ENCODE data around the gene ATAD3C. TPM values are rescaled to one million over a fixed set of nuclear protein-coding genes. Genes with fewer than 3 reads are reported as not detected.
"Not testable (repeated sequence)": the region's sequence is repeated elsewhere in the genome, so short reads cannot be mapped to it uniquely, and the experiment has no call there.

The ATAD3C gene
- total RNA-seq, 1 donor from 2014 or later: 2.4 TPM

DNA sequence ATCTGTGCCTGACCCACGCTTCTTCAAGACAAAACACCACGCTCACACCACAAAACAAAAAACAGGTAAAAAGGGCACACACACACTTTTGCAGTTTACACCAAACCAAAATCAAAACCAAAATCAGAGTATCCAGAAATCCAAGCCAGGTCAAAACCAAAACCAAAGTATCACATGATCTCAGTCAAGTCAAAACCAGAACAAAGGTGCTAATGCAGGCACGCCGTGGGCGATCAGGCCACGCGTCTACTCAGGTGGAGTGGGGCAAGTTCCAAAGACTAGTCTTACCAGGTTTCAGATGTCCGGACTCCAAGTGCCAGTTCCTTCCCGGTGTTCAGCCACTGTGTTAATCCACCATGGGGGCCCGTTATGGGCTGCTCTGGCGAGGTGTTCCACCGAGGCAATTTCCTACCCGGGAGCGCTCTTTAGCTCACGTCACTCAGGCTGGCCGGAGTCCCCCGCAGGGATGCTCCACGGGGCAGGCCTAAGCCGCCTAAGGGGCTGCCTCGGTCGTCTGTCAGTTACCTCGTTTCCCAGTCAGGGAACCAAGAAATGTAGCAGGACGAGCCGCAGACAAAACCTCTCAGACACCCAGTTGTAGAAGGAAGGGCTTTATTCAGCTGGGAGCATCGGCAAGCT, 31.5 kb upstream of the ATAD3C start:
- ATAC-seq; intact Hi-C loops (cut with DNase I); DNase-seq (ENCODE audit: low spot score): not testable (repeated sequence)

DNA sequence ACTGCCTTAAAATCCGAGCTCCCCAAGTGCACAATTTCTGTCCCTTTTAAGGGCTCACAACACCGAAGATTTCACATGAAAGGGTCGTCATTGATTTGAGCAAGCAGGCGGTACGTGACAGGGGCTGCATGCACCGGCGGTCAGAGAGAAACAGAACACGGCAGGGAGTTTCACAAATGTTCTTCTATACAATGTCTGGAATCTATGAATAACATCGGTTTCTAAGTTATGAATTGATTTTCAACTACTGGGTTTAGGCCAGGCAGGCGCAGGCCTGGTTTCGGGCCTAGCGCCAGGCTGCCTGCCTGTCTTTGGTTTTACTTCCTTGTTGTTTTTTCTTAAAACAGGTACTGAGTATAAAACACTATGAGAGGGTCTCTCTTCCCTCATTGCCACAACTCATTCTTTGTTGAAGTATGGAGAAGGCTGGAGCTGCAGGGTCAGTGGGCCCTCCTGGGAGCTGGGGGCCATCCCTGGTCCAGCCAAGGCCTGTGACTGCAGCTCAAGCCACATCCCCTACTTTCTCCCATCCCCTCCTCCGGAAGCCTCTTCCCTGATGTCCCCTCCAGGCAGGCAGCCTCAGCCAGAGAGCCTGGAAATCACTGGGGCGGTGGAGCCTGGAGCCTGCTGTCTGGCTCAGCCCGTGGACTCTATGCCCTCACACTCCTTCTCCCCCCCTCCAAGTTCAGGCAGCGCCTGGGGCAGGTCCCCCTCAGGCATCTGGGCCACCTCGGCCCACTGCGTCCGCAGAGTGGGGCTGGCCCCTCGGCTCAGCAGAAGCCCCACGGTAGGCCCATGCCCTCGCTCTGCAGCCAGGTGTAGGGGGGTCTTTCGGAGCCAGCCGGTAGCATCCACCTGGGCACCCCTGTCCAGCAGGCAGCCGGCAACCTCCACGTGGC, 30.8 kb upstream of the ATAD3C start:
- ATAC-seq (no peak), DNase-seq (ENCODE audit: low spot score) (no peak)
- intact Hi-C loops (cut with DNase I): no loop called here

DNA sequence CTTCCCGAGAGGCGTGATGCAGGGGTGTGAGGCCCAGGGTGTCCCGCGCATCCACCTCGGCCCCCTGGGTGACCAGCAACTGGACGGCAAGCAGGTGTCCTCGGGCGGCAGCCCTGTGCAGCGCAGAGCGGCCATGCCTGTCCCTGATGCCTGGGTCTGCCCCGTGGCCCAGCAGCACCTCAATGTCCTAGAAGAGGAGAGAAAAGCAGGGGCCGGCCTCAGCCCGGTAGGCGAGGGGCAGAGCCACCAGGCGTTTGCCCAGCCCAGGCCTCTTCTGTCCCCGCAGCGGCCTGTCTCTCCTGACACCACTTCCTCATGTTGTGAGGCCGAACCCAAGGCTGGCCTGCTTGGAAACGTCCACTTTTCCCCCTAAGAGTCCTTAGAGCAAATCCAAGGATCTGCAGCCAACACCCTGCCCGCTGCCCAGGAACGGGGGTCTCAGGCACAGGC, 30.1 kb upstream of the ATAD3C start:
- ATAC-seq (peak; percentile 30), DNase-seq (ENCODE audit: low spot score) (no peak)
- intact Hi-C loops (cut with DNase I): no loop called here

DNA sequence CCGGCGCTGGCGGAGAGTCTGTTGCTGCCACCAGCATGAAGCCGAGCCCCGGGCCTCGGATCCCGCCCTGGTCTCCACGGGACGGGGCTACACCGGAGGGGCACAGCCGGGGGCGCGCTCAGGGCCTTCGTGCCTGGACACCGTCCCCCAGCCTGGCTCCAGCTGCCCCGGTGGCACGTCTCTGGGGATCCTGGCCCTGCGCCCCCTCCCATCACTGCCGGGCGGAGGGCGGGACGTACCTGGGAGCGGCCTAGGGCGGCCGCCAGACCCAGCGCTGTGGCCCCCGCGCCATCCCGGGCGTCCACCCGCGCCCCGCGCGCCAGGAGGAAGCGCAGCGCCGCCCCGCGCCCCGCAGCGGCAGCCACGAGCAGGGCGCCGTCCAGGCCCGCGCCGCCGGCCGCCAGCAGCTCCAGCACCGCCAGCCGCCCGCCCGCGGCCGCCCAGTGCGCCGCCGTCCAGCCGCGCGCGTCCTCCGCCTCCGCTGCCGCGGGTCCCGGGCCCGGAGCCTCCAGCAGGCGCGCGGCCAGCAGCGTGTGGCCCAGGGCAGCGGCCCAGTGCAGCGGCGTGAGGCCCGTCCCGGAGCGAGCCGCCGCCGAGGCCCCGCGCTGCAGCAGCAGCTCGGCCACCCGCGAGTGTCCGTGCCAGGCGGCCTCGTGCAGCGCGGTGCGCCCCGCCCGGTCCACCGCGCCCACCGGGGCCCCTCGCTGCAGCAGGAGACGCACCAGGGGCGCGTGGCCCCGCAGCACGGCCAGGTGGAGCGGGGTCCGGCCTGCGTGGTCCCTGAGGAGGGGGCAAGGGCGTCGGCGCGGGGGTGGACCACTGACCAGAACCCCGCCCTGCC, 29.5 kb upstream of the ATAD3C start:
- peak; percentile 51 for ATAC-seq
- peak; percentile 64 for DNase-seq (ENCODE audit: low spot score)
- intact Hi-C loops (cut with DNase I): no loop called here

DNA sequence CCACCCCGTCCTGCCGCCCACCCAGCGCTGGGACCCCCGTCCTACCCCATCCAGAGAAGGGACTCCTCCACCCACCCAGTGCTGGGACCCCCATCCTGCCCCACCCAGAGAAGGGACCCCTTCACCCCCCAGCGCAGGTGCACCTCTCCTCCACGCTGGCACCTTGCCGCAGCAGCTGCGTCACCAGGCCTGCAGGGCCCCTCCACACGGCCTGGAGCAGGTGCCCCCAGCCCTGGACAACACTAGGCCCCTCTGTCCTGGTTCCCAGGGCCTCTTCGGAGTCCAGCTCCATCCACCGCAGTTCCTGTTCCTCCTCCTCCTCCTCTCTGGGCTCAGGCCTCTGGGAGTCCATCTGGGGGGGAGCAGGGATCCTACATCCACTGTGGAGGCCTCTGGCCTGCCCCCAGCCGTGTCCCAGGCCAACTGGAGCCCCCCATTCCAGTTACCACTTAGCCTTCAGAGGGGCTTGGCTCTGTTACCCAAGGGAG, 28.8 kb upstream of the ATAD3C start:
- ATAC-seq: peak; percentile 20
- no peak for DNase-seq (ENCODE audit: low spot score)
- intact Hi-C loops (cut with DNase I): no loop called here

DNA sequence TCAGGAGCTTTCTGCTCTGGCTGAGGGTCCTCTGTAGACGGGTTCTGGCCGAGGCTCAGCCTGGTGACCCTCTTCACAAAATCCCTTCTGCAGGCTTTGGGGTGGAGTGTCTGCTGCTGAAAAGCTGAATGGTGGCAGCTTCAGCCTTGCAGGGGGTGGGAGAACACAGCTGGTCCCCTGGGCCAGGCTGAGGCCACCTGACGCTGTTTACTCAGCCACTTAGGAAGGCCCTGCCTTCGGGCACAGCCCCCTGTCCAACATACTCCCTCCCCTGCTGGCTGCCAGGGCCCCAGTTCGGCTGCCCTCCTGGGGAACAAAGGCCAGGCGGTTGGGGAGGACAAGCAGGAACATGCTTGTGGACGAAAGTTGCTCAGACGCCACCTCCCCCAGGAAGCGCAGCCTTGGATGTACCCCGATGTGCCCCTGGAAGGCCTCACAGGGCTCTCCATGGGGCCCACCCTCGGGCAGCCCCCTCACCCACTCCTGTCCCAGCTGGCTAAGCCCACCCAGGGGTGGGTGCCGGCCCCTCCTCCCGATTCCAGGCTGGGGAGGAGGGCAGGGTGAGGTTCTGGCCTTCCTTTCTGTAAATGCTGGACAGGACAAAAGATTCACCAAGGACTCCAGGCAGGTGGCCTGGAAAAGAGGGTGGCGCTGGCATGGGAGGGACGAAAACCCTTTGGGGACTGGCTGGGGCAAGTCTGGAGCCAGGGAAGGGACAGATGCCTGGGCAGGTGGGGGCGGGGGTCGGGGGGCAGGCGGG, 28.2 kb upstream of the ATAD3C start, which contains the start of gene ANKRD65:
Gene ANKRD65, minus strand, starts transcription at position 130 of the 760 bp plus-strand sequence. CDS start 271 bp downstream, outside the sequence.
- no peak for DNase-seq (ENCODE audit: low spot score)
- intact Hi-C loops (cut with DNase I): no loop called here
- peak; percentile 40 for ATAC-seq

DNA sequence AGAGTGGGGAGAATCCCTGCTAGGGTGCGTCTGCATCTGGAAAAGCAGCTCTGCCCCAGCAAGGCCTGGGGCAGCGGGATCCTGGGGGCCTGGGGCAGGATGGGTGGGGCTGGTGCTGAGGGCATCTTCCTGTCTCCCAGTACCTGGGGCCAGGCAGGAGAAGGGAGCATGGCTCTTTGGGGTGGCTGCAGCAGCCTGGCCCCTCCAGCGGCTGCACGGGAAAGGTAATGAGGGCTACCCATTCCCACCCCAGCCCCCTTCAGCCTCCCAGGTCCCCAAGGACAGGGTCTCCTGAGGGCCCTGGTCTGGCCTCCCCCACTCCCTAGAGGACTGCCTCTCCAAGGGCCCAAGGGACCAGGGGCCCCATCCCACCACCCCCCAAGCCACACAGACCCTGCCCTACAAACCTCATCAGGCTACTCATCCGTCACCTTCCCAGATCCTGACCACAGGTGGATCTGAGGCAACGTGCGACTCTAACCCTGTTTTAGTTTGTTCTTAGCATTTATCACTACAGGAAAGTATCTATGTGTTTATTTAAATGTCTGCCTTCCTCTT, 27.5 kb upstream of the ATAD3C start:
- no peak for ATAC-seq
- intact Hi-C loops (cut with DNase I): no loop called here
- no peak for DNase-seq (ENCODE audit: low spot score)

DNA sequence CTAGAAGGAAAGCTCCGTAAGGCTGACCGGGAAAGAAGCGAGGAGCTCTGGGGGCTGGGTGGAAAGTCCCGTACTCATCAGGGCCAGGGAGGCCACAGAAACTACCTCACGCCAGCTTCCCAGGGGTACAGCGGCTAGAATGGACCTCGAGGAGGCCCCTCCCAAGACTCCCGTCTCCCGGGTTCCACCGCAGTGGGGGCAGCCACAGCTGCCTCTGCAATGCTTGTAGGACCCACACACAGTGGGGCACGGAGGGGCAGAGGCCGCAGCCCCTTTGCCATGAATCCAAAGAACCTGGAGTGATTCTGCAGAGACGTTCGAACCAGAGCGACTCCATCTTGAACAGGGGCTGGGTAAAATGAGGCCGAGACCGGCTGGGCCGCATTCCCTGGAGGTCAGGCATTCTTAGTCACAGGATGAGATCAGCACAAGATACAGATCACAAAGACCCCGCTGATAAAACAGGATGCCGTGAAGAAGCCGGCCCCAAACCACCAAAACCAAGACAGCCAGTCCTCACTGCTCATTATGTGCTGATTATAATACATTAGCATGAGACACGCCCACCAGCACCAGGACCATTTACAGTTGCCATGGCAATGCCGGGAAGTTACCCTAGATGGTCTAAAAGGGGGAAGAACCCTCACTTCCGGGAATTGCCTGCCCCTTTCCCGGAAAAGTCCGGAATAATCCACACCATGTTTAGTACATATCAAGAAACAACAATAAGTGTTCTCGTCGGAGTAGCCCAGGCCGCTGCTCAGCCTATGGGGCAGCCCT, 26.8 kb upstream of the ATAD3C start:
- DNase-seq (ENCODE audit: low spot score) (no peak), ATAC-seq (no peak)
- intact Hi-C loops (cut with DNase I): no loop called here

DNA sequence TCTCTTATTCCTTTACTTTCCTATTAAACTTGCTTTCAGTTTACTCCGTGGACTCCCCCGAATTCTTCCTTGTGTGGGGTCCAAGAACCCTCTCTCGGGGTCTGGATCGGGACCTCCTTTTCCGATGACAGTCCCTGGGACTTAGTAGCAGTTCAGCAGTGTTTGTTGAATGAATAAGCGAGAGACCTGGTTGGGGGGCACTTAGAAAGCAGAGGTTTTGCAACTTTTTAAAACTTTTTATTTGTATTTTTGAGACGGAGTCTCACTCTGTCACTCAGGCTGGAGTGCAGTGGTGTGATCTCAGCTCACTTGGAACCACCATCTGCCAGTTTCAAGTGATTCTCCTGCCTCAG, 26.3 kb upstream of the ATAD3C start:
- no peak for DNase-seq (ENCODE audit: low spot score)
- intact Hi-C loops (cut with DNase I): no loop called here
- no peak for ATAC-seq

DNA sequence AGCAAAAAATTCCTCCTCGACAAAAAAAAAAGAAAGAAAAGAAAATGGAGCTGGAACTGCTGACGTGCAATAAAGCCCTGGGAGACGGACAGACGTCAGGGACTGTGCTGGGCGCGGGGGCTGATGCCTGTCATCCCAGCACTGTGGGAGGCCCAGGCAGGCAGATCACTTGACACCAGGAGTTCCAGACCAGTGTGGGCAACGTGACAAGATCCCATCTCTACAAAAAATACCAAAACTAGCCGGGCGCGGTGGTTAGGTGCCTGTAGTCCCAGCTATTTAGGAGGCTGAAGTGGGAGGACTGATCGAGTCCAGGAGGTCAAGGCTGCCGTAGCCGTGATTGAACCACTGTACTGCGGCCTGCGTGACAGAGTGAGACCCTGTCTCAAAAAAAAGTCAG, 24.8 kb upstream of the ATAD3C start:
- no peak for DNase-seq (ENCODE audit: low spot score)
- ATAC-seq: no peak
- intact Hi-C loops (cut with DNase I): no loop called here

DNA sequence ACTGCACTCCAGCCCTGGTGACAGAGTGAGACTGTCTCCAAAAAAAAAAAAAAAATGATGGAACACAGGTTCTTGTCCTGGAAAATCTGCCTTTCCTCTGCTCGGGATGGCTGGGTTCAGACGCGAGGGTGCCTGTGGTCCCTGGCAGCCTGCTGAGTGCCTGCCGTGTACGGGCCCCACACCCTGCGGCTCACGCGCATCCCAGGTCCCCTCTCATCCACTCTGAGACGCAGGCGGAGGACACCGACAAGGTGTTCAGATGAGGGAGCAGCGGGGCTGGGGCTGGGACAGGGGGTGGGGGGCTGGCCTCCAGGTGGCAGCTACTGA, 24.1 kb upstream of the ATAD3C start:
- ATAC-seq (no peak), DNase-seq (ENCODE audit: low spot score) (no peak)
- intact Hi-C loops (cut with DNase I): no loop called here

DNA sequence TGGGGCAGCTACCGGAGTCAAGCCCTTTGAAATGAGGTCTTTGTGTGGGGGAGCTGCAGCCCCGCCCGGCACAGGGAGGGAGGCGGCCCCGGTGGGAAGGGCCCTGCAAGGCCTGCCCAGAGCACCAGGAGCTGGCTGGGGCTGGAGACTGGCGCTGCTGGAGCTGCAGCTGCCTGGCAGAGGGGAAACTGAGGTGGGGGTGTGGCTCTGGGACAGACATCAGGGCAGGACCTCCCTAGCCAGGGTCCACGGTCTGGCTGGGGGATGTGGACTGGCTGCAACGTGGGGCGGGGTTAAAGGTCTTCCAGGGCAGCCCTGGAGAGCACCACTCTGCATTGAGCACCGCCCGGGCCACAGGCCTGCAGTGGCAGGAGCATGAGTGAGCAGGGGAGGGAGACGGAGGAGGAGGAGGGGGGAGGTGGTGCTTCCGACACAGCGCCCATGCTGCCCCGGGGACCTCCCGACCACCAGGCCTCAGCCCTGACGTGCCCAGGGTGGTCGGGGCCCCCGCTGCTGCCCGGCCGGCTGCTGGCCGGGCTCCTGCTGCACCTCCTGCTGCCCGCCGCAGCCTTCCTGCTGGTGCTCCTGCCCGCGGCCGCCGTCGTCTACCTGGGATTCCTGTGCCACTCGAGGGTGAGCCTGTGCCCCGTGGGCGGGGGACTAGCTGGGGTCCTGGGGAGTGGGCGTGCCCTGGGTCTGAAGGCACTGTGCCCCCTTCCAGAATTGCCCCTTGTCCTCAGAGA, 23.6 kb upstream of the ATAD3C start:
- ATAC-seq (no peak), DNase-seq (ENCODE audit: low spot score) (no peak)

DNA sequence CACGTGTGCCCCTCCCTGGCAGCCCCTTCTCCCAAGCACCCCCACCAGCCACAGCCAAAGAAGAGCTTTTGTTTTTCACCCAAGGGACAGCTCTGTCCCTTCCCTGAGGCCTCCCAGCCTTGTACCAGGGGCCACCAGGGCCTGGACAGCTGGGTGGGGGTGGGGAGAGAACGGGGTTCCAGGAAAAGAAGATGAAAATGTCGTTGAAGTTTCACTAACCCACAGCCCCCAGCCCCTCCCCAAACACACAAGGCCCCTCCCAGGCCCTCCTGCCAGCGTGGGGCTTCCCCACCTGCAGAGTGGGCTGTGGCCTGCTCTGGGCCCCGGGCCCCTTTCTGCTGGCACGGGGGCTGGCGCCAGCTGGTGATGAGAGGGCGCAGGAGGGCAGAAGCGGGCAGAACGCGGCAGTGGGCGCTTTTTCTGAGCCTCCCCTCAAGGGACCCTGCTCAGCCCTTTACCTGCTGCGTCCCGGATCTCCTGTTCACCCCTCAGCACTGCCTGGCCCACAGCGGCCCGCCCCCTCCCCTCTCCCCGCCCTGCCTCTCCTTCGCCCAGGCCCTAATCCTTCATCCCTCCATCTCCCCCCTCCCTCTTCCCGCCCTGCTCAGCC, 22.9 kb upstream of the ATAD3C start:
- ATAC-seq (no peak), DNase-seq (ENCODE audit: low spot score) (no peak)
- intact Hi-C loops (cut with DNase I): no loop called here

More for the DNA sequence above, 23.6 kb upstream of the ATAD3C start:
- intact Hi-C loops (cut with DNase I): no loop called here

DNA sequence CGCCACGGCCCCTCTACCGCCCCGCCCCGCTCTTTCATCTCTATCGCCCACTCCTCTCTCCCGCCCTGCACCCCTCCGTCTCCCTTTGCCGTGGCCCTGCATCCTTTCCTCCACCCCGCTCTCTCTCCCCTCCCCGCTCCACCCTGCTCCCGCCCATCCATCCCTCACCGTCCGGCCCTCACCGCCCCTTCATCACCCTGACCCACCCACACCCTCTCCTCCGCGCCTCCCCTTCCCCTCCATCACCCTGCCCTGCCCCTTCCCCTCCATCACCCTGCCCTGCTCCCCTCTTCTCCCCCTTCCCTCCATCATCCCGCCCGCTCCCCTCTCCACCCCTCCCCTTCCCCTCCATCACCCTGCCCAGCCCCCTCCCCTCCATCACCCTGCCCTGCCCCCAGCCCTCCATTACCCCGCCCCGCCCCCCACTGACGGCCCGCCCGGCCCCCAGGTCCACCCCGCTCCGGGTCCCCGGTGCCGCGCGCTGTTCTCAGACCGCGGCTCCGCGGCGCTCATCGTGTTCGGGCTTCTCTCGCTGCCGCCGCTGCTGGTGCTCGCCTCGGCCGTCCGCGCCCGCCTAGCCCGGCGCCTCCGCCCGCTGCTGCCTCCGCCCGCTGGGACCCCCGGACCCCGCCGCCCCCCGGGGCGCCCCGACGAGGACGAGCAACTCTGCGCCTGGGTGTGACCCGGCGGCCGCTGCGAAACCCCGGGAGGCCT, 22.2 kb upstream of the ATAD3C start:
- ATAC-seq (no peak), DNase-seq (ENCODE audit: low spot score) (peak; percentile 69)
- intact Hi-C loops (cut with DNase I): no loop called here

DNA sequence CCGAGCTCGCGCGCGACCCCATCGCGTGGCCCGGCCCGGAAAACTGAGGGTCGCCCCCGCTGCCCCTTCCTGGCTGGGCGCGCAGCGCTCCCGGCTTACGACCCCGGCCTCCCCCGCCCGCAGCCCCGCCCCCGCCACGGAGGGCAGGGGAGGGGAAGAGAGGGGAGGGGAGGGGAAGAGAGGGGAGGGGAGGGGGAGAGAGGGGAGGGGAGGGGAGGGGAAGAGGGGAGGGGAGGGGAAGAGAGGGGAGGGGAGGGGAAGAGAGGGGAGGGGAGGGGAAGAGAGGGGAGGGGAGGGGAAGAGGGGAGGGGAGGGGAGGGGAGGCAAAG, 21.7 kb upstream of the ATAD3C start:
- no peak for DNase-seq (ENCODE audit: low spot score)

DNA sequence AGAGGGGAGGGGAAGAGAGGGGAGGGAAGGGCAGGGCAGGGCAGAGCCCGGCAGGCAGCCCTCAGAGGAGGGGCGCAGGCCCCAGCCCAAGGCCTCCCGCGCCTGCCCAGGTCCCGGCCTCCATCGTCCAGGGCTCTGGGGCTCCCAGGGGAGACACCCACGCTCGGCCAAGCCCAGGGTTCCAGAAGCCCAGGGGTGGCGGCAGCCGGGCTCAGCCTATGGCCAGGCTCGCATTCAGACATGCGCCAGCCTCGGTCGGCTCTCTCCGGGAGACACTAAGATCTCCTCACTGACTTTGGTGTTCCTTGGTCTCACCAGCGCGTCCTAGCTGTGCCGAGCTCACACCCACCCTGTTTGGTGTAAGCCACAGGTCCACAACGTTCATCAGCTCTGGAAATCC, 21.3 kb upstream of the ATAD3C start:
- DNase-seq (ENCODE audit: low spot score) (no peak), ATAC-seq (no peak)
- intact Hi-C loops (cut with DNase I): no loop called here

More for the DNA sequence above, 21.7 kb upstream of the ATAD3C start:
- intact Hi-C loops (cut with DNase I): no loop called here
- ATAC-seq: no peak
